B cell (primary cell): ENCODE results near the gene KIF16B.

Experiments used
- CTCF ChIP-seq: fragments of 200-600 bp; IDR thresholded peaks from one replicate; pipeline ENCODE4 v1.8.0; 2022; ENCODE audit warnings: antibody characterized with exemption, mild to moderate bottlenecking
- EZH2 ChIP-seq: IDR thresholded peaks from 2 replicates; pipeline ENCODE4 v1.6.1; 2012; ENCODE audit warnings: borderline replicate concordance, low read depth, mild to moderate bottlenecking, moderate library complexity, low read length; ENCODE audit not compliant: insufficient read depth, poor library complexity, severe bottlenecking

GRCh38 chr20:16580147-16580546 is 6.9 kb upstream of the KIF16B start:
- no peak for TF ChIP-seq CTCF
- TF ChIP-seq EZH2: no peak
